HUDEP-2 (cell line): ENCODE data around the gene ANXA2.

Source experiments
- DNase-seq, 76 experiments: peaks; one replicate each; lab custom pipeline; 2025; ENCODE audit not compliant: unreplicated experiment in 76 of 76; lab: John Stamatoyannopoulos, UW

The ANXA2 gene

GRCh38 chr15:60390871-60391501 lies 6.8 kb downstream of the ANXA2 start:
- DNase-seq = peak in 54 of 76 experiments; percentile 1 to 59 (median 27)

GRCh38 chr15:60390231-60390630 lies 7.6 kb downstream of the ANXA2 start:
- DNase-seq = no peak

- no peak for DNase-seq
Measured at GRCh38 chr15:60389261-60390077, 8.3 kb downstream of the ANXA2 start.

GRCh38 chr15:60387321-60387720 lies 10.5 kb downstream of the ANXA2 start:
- DNase-seq = no peak

GRCh38 chr15:60386615-60387014 lies 11.2 kb downstream of the ANXA2 start:
- DNase-seq = no peak

- no peak for DNase-seq
Measured at GRCh38 chr15:60385620-60386552, 11.9 kb downstream of the ANXA2 start.

- no peak for DNase-seq
Measured at GRCh38 chr15:60384526-60385126, 13.2 kb downstream of the ANXA2 start.

GRCh38 chr15:60384053-60384452 lies 13.7 kb downstream of the ANXA2 start:
- no peak for DNase-seq

- no peak for DNase-seq
Measured at GRCh38 chr15:60382773-60383674, 14.8 kb downstream of the ANXA2 start.

- DNase-seq = no peak
Measured at GRCh38 chr15:60381148-60381788, 16.5 kb downstream of the ANXA2 start.

GRCh38 chr15:60379525-60380274 lies 18.1 kb downstream of the ANXA2 start:
- DNase-seq = no peak

GRCh38 chr15:60379185-60379524 lies 18.6 kb downstream of the ANXA2 start:
- no peak for DNase-seq

GRCh38 chr15:60376677-60377095 lies 21.1 kb downstream of the ANXA2 start:
- DNase-seq = no peak

- DNase-seq = no peak
Measured at GRCh38 chr15:60375306-60375705, 22.5 kb downstream of the ANXA2 start.

GRCh38 chr15:60374628-60375081 lies 23.1 kb downstream of the ANXA2 start:
- DNase-seq = no peak

- DNase-seq = no peak
Measured at GRCh38 chr15:60374209-60374608, 23.6 kb downstream of the ANXA2 start.

GRCh38 chr15:60373745-60374144 lies 24.0 kb downstream of the ANXA2 start:
- DNase-seq = no peak

GRCh38 chr15:60373327-60373726 lies 24.5 kb downstream of the ANXA2 start:
- DNase-seq = no peak

- DNase-seq = no peak
Measured at GRCh38 chr15:60372756-60373155, 25.0 kb downstream of the ANXA2 start.
